HG02970 (cell line): ENCODE measurements around the gene SGCA.

ENCODE experiments used
- ATAC-seq: cut with Tn5 transposase; IDR thresholded peaks from one replicate; pipeline ENCODE4 v1.9.1; 2021; ENCODE audit warnings: mild to moderate bottlenecking, moderate library complexity, moderate number of reproducible peaks; ENCODE audit not compliant: unreplicated experiment, low FRiP score

The SGCA gene

DNA sequence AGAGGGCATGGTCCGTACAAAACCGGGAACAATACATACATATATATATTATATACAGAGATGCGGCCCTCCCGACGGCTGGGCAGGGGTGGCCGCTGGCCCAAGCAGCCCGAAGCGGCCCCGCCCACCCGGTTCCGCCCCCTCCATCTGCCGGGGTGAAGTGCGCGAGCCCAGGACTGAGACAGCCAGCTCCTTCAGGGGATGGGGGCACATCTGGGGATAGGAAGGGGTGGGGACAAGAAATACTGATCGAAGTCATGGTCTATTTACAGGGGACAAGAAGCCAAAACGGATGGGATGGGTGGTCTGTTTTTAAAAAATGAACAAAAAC, 32.1 kb upstream of the SGCA start:
- ATAC-seq: no peak

DNA sequence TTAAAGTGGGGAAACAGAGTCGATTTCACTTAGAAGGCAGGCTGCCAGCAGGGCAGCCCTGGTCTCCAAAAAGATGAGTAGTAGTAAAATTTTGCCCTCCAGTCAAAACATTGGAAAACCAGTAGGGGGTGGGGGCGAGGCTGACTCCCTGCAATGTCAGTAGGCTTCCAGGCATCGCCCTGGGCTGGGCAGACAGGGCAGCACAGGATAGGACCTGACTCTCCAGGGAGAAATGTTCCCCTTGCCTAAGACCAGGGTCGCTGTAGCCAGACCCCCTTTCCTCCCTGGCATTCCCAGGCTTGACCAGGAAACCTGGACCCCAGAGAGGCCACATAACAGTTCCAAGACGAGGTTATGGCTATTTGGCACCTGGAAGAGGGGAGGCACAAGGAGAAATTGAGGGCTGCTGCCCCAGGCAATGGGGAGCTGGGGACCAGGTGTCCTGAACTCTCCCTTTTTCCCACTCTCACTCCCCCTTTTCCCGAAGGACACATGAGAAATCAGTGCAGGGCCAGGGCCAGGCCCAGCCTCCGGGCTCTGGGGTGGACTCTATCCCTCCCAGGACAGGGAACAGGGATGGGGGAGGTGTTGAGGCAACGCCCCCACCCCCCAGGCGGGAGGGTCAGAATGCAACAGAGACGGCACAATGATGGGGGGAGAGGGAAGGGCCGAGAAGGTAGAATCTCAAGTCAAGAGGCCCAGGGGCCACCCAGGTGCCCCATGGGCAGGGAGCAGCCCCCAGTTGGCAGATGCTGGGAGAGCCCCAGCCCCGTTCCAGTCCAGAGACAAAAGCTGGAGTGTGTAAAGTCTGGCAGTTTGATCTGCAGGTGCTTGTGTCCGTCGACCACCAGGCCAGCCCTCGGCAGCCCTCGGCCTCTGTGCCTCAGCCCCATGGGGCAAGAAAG, 31.3 kb upstream of the SGCA start:
- ATAC-seq: no peak

DNA sequence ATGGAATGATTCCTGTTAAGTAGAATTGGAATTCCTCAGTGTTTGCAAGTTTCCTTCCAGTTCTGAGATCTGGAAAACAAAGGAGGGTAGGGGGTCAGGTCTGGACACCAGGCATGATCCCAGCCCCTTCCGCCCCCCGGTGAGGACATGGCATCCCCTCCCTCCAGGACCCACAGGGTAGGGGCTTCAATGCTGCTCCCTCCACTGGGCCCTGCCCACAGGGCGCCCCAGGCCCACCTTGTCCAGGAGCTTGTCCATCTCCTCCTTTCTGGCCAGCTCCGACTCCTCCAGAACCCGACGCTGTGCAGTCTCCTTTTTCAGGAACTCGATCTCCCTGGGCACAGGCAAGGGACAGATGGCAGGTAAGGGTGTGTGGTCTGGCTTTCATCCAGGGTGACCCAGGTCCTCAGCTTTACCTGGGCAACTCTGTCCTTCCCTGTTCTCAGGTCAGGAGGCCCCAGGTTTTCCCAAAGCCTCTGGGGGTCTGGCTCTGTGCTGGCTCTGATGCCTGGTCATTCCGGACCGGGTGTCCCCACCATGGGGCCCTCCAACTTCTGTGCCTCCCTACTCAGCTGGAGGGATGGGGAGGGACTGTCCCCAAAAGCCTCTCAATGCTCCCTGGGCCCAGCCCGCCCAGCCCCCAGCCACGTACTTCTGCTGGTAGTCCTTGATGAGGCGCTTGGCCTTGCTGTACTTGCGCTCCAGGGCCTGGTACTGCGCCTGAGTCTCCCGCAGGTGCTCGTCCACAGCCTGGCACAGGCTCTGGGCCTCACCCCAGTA, 30.3 kb upstream of the SGCA start:
- no peak for ATAC-seq

DNA sequence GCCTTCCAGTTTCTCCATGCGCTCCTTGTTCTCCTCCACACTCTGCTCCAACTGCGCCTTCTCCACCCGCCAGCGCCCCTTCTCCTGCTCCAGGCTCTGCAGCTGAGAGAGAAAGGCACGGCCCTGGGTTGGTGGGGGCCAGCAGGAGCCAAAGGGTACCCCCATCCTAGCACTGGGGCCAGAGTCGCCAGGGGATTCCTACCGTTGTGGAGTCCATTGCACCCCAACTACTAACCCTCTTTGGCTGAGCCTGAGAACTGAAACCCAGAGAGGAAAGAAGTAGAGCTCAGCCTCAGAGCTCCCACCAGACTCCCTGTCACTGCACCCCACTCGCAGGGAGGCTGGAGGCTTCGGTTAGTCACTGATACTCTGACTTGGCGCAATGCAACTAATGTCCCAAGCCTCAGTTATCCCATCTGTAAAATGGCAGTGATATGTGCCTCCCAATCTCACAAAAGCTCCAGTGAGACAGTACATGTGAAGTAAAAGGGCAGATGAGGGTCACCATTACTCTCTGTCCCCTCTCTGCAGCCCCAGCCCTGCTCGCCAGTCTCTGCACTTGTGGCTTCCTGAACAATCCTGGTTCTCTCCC, 29.6 kb upstream of the SGCA start:
- ATAC-seq: no peak

DNA sequence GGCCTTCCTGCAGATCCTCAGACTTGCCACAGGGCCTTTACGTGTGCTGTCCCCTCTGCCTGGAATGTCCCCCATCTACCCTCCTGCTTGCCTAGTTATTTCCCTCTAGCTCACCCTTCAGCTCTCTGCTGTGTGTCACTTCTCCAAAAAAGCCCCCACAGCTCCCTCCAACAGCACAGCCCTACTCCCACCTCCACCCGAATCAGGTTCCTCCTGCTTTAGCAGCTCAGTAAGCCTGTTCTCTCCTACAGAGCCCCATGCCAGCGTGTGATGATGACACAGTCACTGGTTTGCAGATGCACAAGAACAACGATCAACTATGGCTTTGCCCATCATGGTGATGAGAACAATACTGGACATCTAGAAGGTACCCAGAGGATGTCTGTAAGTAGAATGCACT, 28.8 kb upstream of the SGCA start:
- ATAC-seq: no peak

DNA sequence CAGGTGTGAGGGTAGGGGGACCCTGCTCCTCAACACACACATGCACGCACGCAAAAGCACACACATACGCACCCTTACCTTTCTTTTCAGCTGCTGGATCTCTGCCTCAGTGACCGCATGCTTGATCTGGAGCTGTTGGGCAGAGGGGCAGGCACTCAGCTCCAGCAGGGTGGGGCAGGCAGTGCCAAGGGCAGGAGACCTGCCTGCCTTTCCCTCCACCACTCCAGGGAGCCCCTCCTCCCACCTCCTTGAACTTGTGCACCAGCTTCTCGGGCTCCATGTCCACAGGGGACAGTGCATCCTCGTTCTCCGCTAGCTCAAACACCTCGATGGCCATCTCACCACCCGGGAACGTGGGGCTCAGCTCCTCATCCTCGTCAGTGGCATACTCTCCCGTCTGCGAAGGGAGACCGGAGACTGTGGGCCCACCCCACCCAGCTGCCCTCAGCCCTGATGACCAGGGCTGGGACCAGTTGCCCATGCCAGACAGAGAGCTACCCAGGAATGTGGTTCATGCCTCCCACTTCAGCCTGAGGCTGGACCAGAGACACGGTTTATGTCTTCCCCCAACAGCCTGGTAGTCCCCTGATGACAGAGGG, 26.5 kb upstream of the SGCA start:
- ATAC-seq: no peak

DNA sequence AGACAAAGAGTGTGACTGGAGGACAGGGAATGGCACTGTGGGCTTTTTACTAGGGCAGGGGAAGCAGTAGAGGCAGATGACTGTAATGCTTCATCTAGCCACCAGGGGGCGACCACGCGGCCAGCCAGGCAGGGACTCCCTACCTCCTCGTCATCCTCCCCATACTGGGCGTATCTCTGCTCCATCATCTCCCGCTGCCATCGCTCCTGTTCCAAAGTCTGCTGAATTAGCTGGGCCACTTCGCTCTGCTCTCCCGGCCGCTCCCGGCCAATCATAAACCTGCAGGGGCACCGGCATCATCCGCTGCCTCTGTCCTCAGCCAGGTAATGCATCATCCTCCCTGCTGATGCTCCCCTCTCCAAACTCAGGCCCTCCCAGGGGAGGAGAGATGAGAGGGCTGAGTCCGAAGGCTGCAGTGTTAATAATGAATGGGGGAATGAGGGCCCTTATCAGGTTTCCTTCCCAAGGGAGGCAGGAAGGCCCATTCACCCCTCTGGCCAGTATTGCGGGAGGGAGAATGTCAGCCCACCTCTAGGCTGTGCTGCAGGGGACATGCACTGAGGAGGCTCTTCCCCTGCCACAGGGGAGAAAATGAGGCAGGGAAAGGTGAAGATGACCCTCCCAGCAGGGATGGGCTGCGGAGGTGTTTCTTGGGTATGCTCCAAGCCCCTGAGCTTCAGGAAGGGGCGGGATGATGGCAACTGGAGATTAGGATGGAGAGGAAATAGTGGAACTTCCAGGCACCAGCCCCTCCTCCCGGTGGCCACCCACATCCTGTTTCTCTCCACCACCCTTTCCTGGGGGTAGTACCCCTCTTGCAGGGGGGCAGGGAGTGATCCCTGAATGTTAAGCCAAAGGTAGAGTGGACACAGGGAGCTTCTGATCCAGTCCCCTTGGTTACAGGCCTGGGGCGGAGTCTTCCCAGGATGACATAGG, 25.6 kb upstream of the SGCA start:
- no peak for ATAC-seq

DNA sequence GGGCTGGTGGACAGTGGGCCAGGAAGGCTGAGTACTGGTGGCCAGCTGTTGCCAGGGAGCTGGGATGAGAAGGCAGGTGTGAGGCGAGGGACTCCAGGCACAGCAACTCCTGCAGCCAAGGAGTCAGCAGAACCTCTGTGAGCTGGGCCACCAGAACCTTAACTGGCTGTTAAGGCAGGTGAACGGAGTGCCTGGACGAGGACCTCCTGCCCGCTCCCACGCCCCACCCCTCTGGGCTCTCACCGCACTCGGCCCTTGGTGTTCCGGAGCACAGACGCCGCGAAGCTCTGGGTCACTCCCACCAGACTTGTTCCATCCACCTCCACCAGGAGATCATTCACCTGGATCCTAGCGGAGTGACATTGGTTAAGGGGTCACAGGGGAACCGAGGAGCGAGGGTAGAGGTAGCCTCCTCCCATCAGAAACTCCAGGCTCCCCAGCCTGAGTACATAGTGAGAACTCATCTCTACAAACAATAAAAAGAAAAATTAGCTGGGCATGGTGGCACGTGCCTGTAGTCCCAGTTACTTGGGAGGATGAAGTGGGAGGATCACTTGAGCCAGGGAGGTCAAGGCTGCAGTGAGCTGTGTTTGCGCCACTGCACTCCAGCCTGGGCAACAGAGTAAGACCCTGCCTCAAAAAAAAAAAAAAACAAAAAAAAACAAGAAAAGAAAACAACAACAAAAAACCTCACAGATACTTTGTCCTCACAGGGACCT, 24.6 kb upstream of the SGCA start:
- ATAC-seq: no peak

DNA sequence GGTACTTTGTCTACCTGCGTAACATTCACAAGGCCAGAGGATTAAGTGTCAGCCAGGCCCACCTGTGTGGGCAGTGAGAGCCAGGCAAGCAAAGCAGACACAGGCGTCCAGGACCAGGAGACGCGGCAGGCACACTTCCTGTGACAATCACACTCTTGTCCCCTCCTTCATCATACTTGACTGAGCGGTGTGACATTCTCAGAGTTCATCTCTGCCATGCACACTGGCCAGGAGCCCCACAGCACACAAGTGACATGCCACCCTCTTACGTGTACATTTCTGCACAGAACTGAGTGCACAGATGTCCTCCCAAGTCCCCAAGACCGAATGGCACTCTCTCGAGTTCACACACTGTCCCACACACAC, 24.1 kb upstream of the SGCA start:
- ATAC-seq: no peak

DNA sequence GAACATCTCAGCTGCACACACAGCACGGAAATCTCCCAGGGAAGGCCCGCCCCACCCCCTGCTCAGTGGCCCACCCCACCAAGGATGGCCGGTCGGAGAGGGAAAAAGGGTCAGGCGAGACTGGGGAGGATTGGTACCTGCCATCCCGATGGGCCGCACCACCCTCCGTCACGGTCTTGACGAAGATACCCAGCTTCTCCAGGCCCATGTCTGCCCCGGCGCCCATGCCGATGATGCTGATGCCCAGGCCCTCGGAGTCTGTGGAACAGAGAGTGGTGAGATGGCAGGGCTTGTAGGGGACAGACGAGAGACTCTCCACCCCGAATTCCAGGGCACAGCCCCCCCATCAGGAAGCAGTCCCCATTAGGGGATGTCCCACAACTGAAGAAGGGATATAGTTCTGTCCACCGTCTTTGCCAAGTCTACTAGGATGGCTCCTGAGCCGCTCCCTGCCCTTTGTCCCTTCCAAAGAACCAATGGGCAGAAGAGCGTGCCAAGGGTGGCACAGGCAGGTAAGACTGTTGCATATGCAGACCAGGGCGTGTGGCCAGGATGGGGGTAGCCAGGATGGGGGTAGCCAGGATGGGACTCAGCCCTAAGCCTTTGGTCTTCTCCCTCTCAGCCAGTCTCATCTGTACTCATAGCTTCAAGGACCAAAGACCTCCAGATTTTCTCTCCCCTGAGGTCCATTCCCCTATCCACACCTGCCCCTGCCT, 22.2 kb upstream of the SGCA start:
- no peak for ATAC-seq

DNA sequence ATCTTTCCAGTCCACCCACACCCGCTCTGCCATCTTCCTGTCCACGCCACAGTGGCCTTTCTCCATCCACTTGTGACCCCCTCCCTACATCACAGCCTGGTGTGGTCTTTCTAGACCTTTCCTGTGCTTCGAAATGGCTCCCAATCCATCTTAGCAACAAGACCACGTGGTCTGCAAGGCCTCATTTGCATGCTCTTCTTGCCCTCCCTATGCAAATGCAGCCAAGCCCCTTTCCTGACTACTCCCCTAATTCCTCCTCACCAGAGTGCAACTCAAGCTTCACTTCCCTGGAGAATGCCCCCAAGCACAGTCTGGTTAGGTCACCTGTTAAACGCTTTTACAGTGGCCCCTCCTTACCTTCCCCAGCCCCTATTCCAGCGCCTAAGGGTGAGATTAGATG, 21.4 kb upstream of the SGCA start:
- no peak for ATAC-seq

DNA sequence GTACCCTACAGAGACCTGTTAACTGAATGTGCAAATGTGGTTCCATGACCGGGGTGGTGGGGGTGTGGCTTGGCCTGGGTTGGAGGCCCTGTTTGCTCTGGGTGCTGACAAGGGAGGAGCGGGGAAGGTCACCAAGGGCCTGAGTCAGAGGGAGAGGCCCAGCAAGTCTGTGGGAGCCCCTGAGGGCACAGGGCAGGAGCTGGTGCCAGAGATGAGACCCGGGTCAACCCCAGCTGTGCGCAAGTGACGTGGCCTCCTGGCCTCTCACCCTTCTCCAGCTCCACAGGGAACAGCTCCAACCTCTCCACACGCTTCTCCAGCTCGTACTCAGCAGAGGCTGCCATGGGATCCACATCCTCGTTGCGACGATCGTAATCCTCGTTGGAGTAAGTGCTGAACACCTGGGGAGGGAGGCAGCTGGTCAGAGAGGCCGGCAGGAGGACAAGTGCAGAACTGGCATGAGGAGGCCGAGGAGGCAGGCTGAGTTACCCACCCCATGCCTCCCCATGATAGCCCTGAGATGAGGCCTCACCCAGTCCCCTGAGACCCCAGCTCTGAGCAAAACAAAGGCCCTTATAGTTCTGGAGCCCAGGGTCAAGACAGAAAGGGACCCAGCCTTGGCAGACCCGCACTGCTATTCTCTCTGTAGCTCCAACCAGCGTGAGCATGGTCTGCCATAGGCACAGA, 20.8 kb upstream of the SGCA start:
- no peak for ATAC-seq

DNA sequence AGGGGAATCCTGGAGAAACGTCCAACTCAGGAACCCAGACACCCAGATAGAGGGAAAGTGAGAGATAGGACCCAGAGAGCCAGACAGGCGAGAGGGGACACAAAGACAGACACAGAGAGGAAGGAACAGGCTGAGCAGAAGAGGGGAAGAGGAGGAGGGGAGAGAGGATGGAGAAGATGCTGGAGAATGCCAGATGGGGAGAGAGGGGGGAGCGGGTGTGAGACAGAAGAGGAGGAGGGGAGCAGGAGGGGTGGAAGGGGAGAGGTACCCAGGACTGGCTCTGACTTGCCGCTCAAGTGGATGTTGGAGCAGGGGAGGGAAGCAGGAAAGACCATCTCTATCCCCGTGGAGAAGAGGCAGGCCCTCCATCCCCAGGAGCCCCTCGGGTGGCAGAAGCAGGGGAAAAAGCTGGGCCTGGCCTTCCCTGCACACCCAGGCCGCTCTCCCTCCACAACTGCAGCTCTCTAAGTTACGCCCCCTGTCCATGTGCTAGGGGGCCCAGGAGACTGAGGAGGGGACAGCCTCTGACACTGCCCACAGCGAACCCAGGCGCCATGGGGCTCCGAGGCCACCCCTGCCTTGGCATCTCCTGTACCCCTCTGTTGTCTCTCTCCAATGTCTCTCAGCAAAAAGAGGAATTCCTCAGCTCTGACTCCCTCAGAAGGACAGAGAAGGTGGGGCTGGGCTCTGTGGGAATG, 20.1 kb upstream of the SGCA start:
- ATAC-seq: no peak

DNA sequence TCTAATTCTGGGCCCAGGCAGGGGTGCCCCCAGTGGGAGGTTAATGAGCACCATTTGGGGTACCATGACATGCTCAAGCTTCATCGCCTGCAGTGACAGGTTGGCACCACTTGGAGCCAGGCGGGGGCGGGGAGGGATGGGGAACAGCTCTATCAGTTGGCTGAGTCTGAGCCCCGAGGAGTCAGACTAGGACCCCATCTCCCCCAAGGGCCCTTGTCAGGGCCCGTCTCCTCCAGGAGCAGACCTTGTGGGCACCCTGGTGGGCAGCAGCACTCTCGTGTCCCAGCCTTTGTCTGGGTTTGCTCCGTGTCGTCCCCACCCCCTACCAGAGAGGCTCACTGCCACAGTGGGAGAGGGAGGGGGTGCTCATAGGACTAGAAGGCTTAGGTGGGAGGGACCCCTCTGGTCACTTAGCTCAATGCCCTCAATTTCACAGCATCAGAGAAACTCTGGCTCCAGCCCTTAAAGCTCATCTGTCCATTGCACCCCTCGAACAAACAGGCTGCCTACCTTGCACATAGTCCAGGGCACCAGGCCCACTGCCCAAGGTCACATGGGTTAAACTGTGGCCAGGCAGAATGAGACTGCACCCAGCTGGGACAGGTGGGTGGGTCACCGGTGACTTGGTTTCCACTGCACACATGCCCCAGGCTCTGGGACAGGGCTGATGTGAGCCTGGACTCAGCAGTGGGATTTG, 19.4 kb upstream of the SGCA start:
- ATAC-seq: no peak

DNA sequence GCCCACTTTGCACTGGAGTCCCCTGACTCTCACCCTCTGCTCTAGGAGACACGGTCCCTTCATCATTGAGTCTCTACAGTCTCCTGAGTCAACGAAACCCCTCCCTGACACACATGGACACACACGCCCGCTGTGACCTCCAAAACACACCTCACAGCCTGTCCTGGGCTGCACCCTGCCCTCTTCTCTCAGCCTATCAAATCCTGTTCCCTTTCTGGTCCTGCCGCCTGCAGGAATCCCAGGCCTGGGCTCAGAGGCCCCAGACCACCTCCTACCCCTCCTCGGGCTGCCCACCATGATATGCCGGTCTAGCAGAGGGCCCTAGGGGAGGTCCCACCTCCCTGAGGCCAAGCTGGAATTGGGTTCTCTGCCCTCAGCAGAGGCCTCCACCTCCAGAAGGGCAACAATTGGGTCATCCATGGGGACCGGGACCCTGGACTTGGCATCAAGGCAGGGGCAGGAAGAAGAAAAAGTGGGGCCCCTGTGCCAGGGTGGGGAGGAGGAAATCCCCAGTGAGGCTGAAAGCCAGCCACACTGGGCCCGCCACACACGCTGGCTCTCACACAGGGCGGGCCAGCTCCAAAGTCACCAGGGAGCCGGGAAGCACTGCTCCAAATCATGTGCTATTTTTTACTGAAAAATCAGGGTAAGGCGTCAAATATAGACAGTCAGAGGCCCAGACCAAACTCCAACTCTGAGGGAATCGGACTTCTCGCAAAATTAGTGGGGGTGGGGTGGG, 18.7 kb upstream of the SGCA start:
- no peak for ATAC-seq

DNA sequence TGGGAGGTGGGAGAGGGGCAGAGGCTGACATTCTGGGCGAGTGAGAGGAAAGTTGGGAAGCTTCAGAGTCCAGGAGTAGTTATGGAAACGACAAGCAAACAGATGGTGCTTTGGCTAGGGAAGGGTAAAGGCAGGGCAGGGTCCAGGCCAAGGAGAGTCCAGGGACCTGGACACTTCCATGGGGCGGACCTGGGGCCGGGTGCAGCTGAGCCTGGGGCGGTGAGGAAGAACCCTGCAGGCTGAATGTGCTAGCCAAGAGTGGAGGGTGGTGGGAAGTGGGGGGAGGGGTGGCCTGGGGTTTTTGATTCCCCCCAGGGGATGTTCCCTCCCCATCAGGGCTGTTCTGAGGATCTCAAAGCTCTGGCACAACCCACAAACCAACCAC, 18.0 kb upstream of the SGCA start:
- no peak for ATAC-seq
